Measurements from ENCODE around the gene ARFGEF3.

Gene ARFGEF3, protein sequence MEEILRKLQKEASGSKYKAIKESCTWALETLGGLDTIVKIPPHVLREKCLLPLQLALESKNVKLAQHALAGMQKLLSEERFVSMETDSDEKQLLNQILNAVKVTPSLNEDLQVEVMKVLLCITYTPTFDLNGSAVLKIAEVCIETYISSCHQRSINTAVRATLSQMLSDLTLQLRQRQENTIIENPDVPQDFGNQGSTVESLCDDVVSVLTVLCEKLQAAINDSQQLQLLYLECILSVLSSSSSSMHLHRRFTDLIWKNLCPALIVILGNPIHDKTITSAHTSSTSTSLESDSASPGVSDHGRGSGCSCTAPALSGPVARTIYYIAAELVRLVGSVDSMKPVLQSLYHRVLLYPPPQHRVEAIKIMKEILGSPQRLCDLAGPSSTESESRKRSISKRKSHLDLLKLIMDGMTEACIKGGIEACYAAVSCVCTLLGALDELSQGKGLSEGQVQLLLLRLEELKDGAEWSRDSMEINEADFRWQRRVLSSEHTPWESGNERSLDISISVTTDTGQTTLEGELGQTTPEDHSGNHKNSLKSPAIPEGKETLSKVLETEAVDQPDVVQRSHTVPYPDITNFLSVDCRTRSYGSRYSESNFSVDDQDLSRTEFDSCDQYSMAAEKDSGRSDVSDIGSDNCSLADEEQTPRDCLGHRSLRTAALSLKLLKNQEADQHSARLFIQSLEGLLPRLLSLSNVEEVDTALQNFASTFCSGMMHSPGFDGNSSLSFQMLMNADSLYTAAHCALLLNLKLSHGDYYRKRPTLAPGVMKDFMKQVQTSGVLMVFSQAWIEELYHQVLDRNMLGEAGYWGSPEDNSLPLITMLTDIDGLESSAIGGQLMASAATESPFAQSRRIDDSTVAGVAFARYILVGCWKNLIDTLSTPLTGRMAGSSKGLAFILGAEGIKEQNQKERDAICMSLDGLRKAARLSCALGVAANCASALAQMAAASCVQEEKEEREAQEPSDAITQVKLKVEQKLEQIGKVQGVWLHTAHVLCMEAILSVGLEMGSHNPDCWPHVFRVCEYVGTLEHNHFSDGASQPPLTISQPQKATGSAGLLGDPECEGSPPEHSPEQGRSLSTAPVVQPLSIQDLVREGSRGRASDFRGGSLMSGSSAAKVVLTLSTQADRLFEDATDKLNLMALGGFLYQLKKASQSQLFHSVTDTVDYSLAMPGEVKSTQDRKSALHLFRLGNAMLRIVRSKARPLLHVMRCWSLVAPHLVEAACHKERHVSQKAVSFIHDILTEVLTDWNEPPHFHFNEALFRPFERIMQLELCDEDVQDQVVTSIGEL (N-terminal part only)

GRCh38 chr6:138161338-138162110 is at the start of gene ARFGEF3:
Gene ARFGEF3, plus strand, starts transcription at chr6:138161939. Its CDS starts 148 bp downstream, at chr6:138162087.
- no peak for TF ChIP-seq CTCF (IDR thresholded peaks at IDR 0.05; ENCODE audit: low read length, missing control alignments)
- DNase-seq (ENCODE audit: low read depth), result no peak
- peak within 1 kb of the TSS; percentile 42 for H3K4me3 ChIP-seq (replicated peaks; ENCODE audit: low read depth, low read length)

GRCh38 chr6:138113588-138114210 is 48.0 kb upstream of the ARFGEF3 start:
- TF ChIP-seq CTCF (IDR thresholded peaks at IDR 0.05; ENCODE audit: low read length, missing control alignments), result no peak
- H3K4me3 ChIP-seq (replicated peaks; ENCODE audit: low read depth, low read length), result no peak overlapping the region
- no peak for DNase-seq (ENCODE audit: low read depth)

GRCh38 chr6:138115201-138115600 is 46.5 kb upstream of the ARFGEF3 start:
- no peak overlapping the region for H3K4me3 ChIP-seq (replicated peaks; ENCODE audit: low read depth, low read length)
- no peak for DNase-seq (ENCODE audit: low read depth)
- TF ChIP-seq CTCF (IDR thresholded peaks at IDR 0.05; ENCODE audit: low read length, missing control alignments), result no peak

DNA sequence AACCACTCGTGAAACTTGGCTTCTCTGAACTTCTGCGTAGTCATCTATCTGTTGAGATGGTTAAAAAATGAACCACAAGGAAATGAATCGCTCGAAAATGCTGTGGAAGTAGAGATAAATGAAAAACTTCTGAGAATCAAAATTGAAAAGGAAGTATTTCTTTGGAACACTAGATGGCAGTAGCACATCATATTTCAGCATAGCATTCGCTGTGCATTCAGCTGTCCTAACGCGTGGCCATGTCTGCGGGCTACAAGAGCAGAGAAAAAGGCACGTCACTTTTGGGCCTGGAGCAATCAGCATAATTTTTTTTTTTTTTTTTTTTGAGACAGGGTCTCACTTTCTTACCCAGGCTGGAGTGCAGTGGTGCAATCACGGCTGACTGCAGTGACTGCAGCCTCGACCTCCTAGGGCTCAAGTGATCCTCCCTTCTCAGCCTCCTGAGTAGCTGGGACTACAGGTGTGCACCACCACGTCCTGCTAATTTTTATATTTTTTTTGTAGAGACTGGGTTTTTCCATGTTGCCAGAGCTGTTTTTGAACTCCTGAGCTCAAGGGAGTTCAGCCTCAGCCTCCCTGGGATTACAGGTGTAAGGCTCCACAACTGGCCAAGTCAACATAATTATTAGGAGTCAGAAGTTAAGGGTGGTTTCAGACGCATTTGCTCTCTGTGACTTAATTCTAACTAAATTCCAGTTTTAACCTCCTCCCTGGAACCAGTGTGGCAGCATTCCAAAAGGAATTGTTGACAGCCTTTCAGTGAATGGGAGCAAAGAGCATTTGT is 45.7 kb upstream of the ARFGEF3 start:
- DNase-seq (ENCODE audit: low read depth), result peak; percentile 85
- no peak overlapping the region for H3K4me3 ChIP-seq (replicated peaks; ENCODE audit: low read depth, low read length)
- peak; percentile 61 for TF ChIP-seq CTCF (IDR thresholded peaks at IDR 0.05; ENCODE audit: low read length, missing control alignments)

- no peak overlapping the region for H3K4me3 ChIP-seq (replicated peaks; ENCODE audit: low read depth, low read length)
- TF ChIP-seq CTCF (IDR thresholded peaks at IDR 0.05; ENCODE audit: low read length, missing control alignments), result no peak
- DNase-seq (ENCODE audit: low read depth), result no peak
Measured at GRCh38 chr6:138116661-138116999, 45.1 kb upstream of the ARFGEF3 start.

Data from fibroblast of pulmonary artery (primary cell).